GM18498 (cell line): Measurements from ENCODE around the gene THRAP3.

Experiments used
- ATAC-seq: cut with Tn5 transposase; IDR thresholded peaks from one replicate; pipeline ENCODE4 v1.9.1; 2021; ENCODE audit warnings: mild to moderate bottlenecking, moderate library complexity; ENCODE audit not compliant: unreplicated experiment

Gene THRAP3

GRCh38 chr1:36349839-36350238 is 125.6 kb downstream of the THRAP3 start:
- no peak for ATAC-seq

- ATAC-seq, result no peak
Measured at GRCh38 chr1:36350659-36351226, 126.5 kb downstream of the THRAP3 start.

GRCh38 chr1:36351227-36351977 is 127.2 kb downstream of the THRAP3 start:
- no peak for ATAC-seq

- ATAC-seq, result no peak
Measured at GRCh38 chr1:36352125-36352909, 128.1 kb downstream of the THRAP3 start.

- no peak for ATAC-seq
Measured at GRCh38 chr1:36352910-36353878, 129.0 kb downstream of the THRAP3 start.

- no peak for ATAC-seq
Measured at GRCh38 chr1:36354486-36354885, 130.2 kb downstream of the THRAP3 start.
